SU-DHL-6 (cell line): Measurements from ENCODE around the gene OR4S1.

Experiments used
- H2AFZ ChIP-seq: fragments of 200-600 bp; sonication (generic); 2 replicates; pipeline ENCODE4 v1.6.1; 2014; ENCODE audit warnings: low read depth, mild to moderate bottlenecking, moderate library complexity, mixed read lengths, antibody characterized with exemption, low read length; ENCODE audit not compliant: severe bottlenecking
- H3F3A ChIP-seq: fragments of 200-600 bp; shearing (Covaris generic); 2 replicates; pipeline ENCODE4 v1.6.0; 2016; ENCODE audit warnings: antibody characterized with exemption, mild to moderate bottlenecking; ENCODE audit not compliant: insufficient read depth
- H3K27ac ChIP-seq: fragments of 200-600 bp; sonication (generic); 2 replicates; pipeline ENCODE4 v1.5.1; 2016; ENCODE audit warnings: low read depth, mild to moderate bottlenecking, low read length, moderate library complexity, mixed read lengths
- H3K27me3 ChIP-seq: fragments of 200-600 bp; sonication (generic), shearing (Covaris generic); 2 replicates; pipeline ENCODE4 v1.6.0; 2014; ENCODE audit warnings: mild to moderate bottlenecking, low read length
- H3K36me3 ChIP-seq: fragments of 200-600 bp; sonication (generic); 2 replicates; pipeline ENCODE4 v1.6.1; 2014; ENCODE audit warnings: mild to moderate bottlenecking, low read length, mixed read lengths
- H3K4me2 ChIP-seq: fragments of 300-600, 200-600 bp; shearing (Covaris generic), sonication (generic); 2 replicates; pipeline ENCODE4 v1.6.0; 2014; ENCODE audit warnings: low read length, low read depth, mild to moderate bottlenecking; ENCODE audit not compliant: poor library complexity, severe bottlenecking
- H3K4me3 ChIP-seq: fragments of 200-600 bp; sonication (generic); 2 replicates; pipeline ENCODE4 v1.5.1; 2014; ENCODE audit warnings: antibody characterized with exemption, low read length, mild to moderate bottlenecking, mixed read lengths; ENCODE audit not compliant: insufficient read depth, poor library complexity, severe bottlenecking
- H3K79me2 ChIP-seq: fragments of 200-600 bp; sonication (generic); 2 replicates; pipeline ENCODE4 v1.6.1; 2014; ENCODE audit warnings: mild to moderate bottlenecking, low read length, moderate library complexity; ENCODE audit not compliant: insufficient read depth
- H3K9ac ChIP-seq: fragments of 200-600 bp; sonication (generic); 2 replicates; pipeline ENCODE4 v1.7.0; 2014; ENCODE audit warnings: mild to moderate bottlenecking, low read length
- H3K9me2 ChIP-seq: fragments of 200-600 bp; sonication (generic); replicated peaks from 2 replicates; pipeline ENCODE4 v1.6.1; 2014; ENCODE audit warnings: low read length; ENCODE audit not compliant: insufficient read depth
- H3K9me3 ChIP-seq: fragments of 200-600 bp; sonication (generic); 2 replicates; pipeline ENCODE4 v1.6.1; 2014; ENCODE audit warnings: low read length, mixed read lengths; ENCODE audit not compliant: insufficient read depth
- H4K20me1 ChIP-seq: fragments of 200-600 bp; sonication (generic); 2 replicates; pipeline ENCODE4 v1.6.1; 2014; ENCODE audit warnings: low read depth, mild to moderate bottlenecking, antibody characterized with exemption, low read length, moderate library complexity, mixed read lengths
- CTCF ChIP-seq: fragments of 200-600 bp; sonication (generic); IDR thresholded peaks from one replicate; pipeline ENCODE4 v1.5.1; 2017; ENCODE audit warnings: antibody characterized with exemption, mild to moderate bottlenecking, low read length, moderate library complexity; ENCODE audit not compliant: insufficient read depth, poor library complexity, severe bottlenecking
- EZH2phosphoT487 ChIP-seq: fragments of 200-600 bp; sonication (generic), shearing (Covaris generic); conservative IDR thresholded peaks from 2 replicates; pipeline ENCODE4 v1.6.1; 2018; ENCODE audit warnings: mild to moderate bottlenecking, antibody characterized with exemption, low read length, moderate library complexity, mixed read lengths

Gene OR4S1

DNA sequence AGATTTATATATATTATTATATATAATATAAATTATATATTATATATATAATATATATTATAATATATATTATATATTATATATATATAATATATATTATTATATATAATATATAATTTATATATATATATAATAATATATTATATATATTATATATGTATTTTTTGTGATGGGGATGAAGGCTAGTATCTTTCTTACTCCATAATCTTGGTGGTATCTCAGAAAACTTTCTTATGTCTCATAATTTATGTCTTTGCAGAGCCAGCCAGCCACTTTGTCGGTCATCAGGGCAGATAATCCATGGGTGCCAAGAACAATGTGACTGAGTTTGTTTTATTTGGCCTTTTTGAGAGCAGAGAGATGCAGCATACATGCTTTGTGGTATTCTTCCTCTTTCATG, at the start of gene OR4S1:
Gene OR4S1 (plus strand): TSS at position 301 of the 400 bp plus-strand sequence. CDS start 0 bp downstream, at position 301.
- Histone ChIP-seq H3K9ac (no peak within 1 kb of the TSS), H2AFZ (no peak within 1 kb of the TSS), H3K4me3 (no peak within 1 kb of the TSS), H4K20me1 (no peaks in the 10 kb centered on the region), H3K4me2 (no peak within 1 kb of the TSS), H3K36me3 (no peaks in the 10 kb centered on the region), H3K9me2 (no peaks in the 10 kb centered on the region), H3K9me3 (no peaks in the 10 kb centered on the region), H3K27ac (no peak within 1 kb of the TSS), H3K79me2 (no peaks in the 10 kb centered on the region), H3K27me3 (no peaks in the 10 kb centered on the region), H3F3A (no peaks in the 10 kb centered on the region)
- TF ChIP-seq CTCF = no peak
- TF ChIP-seq EZH2phosphoT487 = no peak

- H3K9me3 ChIP-seq = no peaks in the 10 kb centered on the region
- no peak overlapping the region for H3K4me2 ChIP-seq
- H3K9me2 ChIP-seq = no peaks in the 10 kb centered on the region
- H4K20me1 ChIP-seq = no peaks in the 10 kb centered on the region
- TF ChIP-seq EZH2phosphoT487 (no peak), CTCF (no peak)
- no peaks in the 10 kb centered on the region for H3F3A ChIP-seq
- H3K4me3 ChIP-seq = no peak overlapping the region
- H3K27me3 ChIP-seq = no peaks in the 10 kb centered on the region
- no peaks in the 10 kb centered on the region for H3K79me2 ChIP-seq
- no peak overlapping the region for H2AFZ ChIP-seq
- H3K9ac ChIP-seq = no peak overlapping the region
- no peaks in the 10 kb centered on the region for H3K36me3 ChIP-seq
- no peak overlapping the region for H3K27ac ChIP-seq
Measured at GRCh38 chr11:48261600-48261999, 44.4 kb upstream of the OR4S1 start.

GRCh38 chr11:48263423-48263911, 42.6 kb upstream of the OR4S1 start, which contains the start of gene OR4X1:
OR4X1 (plus strand) TSS chr11:48263861; CDS start chr11:48263861, 0 bp downstream.
- TF ChIP-seq CTCF (no peak), EZH2phosphoT487 (no peak)
- no peak within 1 kb of the TSS for H3K4me2 ChIP-seq
- no peaks in the 10 kb centered on the region for H4K20me1 ChIP-seq
- no peak within 1 kb of the TSS for H3K27ac ChIP-seq
- no peaks in the 10 kb centered on the region for H3K36me3 ChIP-seq
- H3K27me3 ChIP-seq = no peaks in the 10 kb centered on the region
- no peaks in the 10 kb centered on the region for H3K9me2 ChIP-seq
- no peak within 1 kb of the TSS for H3K9ac ChIP-seq
- no peak within 1 kb of the TSS for H3K4me3 ChIP-seq
- H2AFZ ChIP-seq = no peak within 1 kb of the TSS
- H3F3A ChIP-seq = no peaks in the 10 kb centered on the region
- no peaks in the 10 kb centered on the region for H3K9me3 ChIP-seq
- no peaks in the 10 kb centered on the region for H3K79me2 ChIP-seq
